Activated effector memory CD4-positive, alpha-beta T cell treated with Interleukin-2 at 50 U/mL for 16 hours (primary cell): ENCODE results near the gene NUDT2.
A peak's percentile ranks its signal among the peaks of the same experiment; 100 is the strongest.

Experiments
- DNase-seq: peaks from one replicate; pipeline ENCODE4 v3.0.0-alpha.2; 2020

The NUDT2 gene

DNA sequence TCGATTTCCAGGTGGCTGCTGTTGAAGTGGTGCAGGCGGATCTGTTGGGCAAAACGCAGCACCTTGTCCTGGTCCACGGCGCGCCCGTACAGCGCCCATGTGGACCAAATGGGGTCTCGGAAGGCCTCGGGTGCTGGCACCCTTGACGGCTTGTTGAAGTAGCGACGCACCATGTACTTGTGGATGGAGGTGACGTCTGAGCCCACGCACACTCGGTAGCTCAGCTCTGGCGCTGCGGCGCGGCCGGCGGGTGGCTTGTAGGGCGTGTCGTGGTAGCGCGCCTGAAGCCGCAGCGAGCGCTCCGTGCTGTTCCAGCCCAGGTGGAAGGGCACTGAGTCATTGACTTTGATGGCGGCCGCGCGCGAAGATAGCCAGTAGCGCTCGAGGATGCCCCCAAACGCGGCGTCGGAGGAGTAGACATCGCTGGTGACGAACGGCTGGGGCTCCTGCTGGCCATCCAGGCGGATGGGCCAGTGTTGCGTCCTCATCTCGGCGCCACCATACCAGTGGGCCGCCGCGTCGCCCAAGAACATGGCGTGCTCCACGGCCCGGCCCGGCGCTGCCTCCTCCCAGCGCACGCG, 42.6 kb downstream of the NUDT2 start:
- DNase-seq: no peak

DNA sequence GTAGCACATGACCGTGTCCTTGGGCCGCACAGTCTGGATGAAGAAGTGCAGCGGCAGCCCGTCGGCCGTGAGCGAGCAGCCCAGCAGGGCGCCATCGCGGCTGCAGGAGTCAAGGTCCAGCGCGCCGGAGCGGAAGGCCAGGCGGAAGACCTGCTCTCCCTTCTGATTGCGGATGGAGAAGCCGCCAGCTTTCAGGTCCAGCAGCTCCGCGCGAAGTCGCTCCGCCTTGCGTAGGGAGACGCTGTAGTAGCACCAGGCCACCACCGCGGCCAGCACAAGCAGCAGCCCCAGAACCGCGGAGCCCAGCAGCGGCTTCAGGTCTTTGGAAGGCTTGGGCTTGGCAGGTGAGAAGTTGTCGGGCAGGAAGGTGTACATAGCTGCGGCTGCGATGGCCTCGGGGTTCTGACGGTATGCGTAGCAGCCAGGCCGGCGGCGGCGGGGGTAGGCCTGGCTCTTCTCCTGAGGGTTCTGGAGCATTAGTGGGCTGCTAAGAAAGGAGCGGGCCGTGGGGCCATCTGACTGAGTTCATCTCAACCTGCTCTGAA, 43.2 kb downstream of the NUDT2 start:
- no peak for DNase-seq

DNA sequence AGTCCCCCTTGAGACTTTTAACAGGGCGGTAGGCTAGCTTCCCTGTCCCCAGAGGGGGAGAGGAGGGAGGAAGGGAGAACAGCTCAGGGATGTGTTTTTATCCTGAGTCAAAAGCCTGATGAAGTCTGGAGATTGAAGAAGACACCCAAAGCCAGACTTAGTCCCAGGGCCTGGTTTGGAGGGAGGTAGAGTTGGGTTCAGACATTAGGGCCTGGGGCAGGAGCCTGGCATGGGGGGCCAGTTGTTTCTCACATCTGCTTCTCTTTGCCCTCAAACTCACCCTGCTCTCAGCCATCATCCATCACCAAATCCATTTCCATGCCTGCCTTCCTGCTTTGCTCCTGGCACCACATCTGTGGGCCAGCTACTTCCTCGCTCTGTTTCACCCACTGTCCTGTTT, 44.4 kb downstream of the NUDT2 start:
- no peak for DNase-seq

DNA sequence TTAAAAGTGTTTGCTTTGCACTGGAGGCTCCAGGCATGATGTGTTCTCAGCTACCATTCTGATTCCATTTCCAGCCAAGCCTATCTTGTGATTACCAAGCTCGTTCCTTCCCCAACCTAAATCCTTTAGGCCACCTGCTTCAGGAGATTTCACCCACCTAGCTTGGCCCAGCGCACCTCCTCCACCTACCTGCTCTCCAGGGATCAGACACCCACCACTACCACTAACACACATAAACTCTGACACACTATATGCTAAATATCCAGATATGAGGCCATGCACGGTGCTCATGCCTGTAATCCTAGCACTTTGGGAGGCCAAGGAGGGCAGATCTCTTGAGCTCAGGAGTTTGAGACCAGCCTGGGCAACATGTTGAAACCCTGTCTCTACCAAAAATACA, 45.0 kb downstream of the NUDT2 start:
- no peak for DNase-seq

DNA sequence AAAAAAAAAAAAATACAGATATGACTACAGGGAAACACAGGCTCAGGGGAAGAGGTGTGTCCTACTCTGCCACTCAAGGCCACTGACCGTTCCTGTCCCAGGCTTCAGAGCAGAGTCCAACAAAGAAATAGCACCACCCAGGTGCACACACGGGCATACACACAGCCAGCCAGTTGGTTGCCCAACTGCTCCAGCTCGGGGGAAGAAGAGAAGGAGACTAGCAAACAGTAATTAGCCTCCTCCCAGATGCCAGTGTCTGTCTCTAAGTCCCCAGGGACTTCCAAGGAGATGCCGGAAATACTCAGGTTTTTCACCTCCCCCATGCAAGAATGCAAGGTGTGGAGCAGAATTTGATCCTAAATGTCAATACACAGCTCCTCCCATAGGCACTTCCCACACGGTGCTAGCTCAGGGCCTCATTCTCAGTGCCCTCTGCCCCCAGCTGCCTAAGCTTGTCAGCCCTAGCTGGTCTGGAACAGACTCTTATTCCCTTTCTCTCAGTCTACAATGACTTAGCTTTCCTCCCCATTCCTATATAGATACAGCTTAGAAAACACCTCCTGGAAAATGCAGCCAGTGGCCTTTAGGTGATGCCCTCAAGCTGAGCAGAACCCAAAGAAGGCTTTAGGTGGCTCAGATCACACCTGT, 45.7 kb downstream of the NUDT2 start:
- DNase-seq: no peak

- DNase-seq: peak; percentile 50
Observed at GRCh38 chr9:34375901-34376595, 46.7 kb downstream of the NUDT2 start.

GRCh38 chr9:34376596-34377403, 47.4 kb downstream of the NUDT2 start, which contains the start of gene MYORG:
TSS of gene MYORG (minus strand) at chr9:34376898. CDS start at chr9:34372943, 3,955 bp downstream.
- peak; percentile 98 for DNase-seq

DNA sequence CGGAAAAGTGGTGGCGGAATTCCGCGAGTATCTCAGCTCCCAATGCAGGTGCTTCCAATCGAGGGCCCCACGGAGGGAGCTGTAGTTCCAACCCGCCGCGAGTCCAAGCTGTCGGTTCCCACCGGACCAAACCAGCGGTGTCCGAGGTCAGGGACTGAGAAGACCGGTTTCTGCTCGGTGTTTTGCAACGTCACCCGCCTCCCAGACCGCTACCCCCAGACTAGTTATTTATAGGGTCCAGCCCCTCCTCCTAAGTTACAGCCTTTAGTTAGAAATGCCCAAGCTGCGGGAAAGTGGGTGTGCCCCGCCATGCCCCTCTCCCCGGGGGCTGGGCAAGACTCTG, 48.0 kb downstream of the NUDT2 start:
- no peak for DNase-seq

- no peak for DNase-seq
Observed at GRCh38 chr9:34378376-34379060, 49.1 kb downstream of the NUDT2 start.

DNA sequence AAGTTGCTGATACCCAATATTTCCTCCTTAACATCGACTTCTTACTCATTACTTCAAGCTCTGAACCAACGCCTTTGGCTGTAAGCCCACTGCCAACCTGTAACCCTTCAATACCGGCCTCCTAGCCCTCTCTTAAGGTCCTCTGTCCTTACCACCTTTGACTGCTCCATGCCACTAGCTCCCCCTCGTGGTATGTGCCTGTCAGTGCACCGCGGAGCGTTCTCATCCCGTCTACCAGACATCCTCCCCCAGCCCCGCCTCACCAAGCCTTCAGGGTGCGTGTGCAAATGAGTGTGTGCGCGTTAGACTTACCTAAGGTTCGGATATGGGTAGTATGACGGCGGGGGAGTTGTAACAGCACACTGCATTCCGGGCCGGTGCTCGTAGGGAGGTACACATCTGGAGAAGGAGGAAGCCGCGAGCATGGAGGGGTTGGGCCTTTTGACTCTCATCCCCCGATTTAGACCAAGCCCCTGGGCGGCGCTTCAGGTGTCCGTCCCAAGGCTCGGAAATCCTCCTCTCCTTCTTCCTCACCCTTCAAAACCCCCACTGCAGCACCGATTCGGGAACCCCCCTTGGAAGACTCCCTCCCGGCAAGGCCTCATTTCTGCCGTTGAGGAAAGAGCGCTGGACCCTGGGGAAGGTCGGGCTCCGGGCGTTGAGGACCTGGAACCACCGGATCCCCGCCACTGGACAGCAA, 50.1 kb downstream of the NUDT2 start:
- peak; percentile 84 for DNase-seq

DNA sequence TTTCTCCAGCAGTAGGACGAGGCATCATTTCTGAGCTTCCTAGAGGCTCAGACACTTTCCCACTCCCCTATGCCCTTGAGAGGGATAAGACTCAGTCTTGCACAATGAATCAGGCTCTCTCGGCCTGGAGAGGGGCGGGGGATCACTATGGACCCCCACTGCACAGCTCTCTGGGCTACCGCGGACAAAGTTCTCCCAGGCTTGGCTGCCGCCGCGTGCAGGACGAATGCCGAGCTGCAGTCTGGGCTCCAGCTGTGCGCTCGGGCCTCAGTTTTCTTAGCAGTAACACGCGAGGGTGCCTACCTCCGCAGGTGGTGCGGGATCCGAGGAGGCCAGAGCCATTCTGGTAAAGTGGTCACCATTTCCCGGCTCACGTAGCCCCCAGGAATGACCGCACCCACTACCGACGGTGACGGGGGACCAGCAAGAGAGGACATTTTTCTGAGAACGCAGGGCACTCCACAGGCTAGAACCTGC, 50.7 kb downstream of the NUDT2 start:
- DNase-seq: no peak

- peak; percentile 71 for DNase-seq
Observed at GRCh38 chr9:34380511-34381315, 51.3 kb downstream of the NUDT2 start.

DNA sequence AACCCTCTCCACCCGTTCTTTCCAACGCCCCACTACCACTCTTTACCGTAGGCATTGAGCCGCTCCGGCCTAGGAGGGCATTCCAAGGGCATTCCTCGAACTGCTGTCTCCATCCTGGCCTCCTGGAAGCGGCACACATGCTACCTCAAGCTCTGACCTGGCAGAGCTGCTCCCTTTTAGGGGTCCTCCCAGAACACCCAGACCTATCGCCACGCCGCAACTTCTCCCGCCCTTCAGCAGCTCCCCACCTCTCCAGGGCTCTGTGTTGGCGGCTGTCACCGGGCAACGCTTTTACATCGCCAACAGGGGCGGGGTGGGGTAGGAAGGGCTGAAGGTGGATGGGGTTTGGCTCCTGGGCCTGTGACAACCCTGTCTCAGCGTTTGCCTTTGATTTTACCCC, 52.0 kb downstream of the NUDT2 start:
- no peak for DNase-seq

DNA sequence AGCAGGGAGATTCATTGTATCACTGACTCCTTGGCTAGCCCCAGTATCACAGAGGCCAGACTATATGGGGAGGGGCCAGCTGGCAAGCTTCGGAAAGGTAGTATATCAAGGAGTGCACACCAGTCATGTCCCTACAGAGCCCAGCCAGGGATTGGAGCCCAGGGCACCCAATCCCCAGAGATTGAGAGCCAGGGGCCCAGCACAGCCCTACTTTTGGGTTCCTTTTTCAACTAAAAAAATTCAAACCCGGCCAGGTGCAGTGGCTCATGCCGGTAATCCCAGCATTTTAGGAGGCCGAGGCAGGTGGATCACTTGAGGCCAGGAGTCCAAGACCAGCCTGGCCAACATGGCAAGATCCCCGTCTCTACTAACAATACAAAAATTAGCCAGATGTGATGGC, 52.7 kb downstream of the NUDT2 start:
- DNase-seq: no peak

DNA sequence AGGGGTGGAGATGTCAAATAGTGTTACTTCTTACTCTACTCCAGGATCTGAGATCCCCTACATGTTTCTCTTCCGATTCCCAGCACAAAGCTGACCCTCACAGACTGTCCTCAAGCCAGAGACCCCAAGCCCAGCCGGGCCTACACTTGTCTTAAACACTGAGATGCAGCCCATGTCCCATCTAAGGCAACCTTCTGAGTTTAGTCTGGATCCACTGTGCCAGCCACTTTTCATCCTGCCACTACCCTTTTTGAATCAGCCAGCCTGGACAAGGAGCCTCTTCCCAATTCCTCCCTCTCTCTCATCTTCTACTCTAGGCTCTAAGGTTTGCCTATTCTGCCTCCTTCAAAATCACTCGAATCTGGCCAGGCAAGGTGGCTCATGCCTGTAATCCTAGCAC, 53.5 kb downstream of the NUDT2 start:
- no peak for DNase-seq

DNA sequence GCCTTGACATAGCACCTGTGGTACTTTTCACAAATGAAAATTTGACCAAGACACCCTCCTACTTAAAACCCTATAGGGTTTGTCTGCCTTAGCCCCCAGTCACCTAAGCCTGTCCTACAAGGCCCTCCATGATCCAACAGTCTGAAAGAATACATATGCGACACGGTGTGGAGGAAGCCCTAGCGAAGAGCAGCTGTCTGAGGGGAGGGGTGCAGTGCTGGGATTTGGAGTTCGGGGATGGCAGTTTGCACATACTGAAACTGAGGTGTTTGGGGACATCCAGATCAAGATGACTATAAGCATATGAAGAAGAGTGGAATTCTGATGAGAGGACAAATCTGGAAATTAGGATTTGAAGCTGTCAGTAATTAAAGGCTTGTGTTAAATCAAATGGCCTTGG, 54.5 kb downstream of the NUDT2 start:
- DNase-seq: no peak

DNA sequence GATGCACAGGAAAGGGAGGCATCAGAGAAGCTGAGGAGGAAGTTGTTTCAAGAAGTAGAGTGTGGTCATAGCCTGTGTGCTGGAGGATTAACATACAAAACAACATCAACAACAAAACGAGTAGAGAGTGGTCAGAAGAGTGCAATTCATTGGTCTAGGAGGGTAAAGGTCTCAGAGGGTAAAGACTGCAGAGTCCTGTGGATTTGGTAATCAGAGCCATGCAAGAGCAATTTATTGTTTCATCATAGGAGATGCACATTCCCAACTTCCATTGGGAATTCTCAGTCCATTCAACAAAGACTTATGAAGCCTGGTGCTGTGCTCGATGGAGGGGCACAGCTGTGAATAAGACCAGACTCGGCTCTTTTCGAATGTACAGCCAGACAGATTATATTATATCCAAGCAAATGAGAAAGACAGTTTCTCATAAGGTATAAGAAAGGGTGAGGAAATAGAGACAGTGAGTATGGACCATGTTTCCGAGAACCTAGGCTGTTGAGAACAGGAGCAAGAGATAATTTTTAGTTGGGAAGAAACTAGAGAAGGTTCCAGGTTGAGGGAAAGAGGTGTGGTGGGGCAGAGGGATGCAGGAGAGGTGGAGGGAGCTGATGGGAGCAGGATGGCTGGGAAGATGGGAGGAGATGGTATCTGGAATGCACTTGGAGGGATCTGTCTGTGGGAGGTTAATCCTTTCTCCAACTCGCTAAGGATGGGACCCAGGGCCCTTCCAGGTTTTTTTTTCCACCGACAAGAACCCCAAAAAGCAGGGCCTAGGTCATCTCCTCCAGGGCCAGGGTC, 55.2 kb downstream of the NUDT2 start:
- DNase-seq: no peak

DNA sequence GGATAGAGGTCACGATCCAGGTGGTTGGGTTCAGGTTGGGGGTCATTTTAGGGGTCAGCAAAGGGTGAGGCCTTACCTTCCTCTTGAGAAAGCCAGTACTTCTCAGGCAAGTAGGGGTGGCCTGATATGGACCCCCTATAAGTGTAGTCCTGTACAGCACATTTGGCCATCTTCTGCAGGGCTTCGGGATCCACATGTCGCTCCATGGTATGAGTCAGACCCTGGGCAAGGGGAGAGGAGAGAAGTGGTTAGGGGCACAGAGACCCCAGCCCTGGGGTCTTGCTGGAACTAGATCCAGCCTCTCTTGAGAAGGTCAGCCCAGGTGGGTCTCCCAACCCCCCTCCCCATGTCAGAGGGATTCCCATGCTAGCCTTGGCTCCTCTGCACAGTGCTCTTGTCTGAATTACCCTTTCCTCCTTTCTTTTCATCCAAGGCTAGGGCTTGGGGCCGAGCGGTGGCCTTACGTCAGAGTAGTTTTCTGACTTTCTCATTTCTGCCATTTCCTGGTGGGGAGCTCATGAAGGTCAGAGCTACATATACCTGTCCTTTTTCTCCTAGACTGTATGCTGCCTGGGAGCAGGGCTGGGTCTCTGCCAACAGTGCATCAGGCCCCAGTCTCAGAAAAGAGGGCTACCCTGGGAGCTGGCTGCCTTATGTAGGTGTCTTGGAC, 56.3 kb downstream of the NUDT2 start:
- no peak for DNase-seq

GRCh38 chr9:34386656-34387055, 57.3 kb downstream of the NUDT2 start:
- DNase-seq: no peak

- DNase-seq: no peak
Observed at GRCh38 chr9:34387239-34387638, 57.9 kb downstream of the NUDT2 start.
